Large intestine (tissue), 3 donors: Measurements from ENCODE around the gene XXYLT1. TPM values are rescaled to one million over a fixed set of nuclear protein-coding genes. Genes with fewer than 3 reads are reported as not detected.

Experiments
- DNase-seq, 2 donors: peaks; one replicate each; pipeline versions ENCODE4 v3.0.0 to v3.0.0-alpha.2; 2013
- H3K27ac ChIP-seq: one replicate; pipeline ENCODE4 v1.5.1; 2013; ENCODE audit warnings: low read length
- H3K27me3 ChIP-seq: 2 replicates; pipeline ENCODE4 v1.6.1; 2013; ENCODE audit warnings: low read length; ENCODE audit not compliant: control insufficient read depth, insufficient read depth
- H3K36me3 ChIP-seq: 2 replicates; pipeline ENCODE4 v1.6.1; 2013; ENCODE audit warnings: low read length; ENCODE audit not compliant: control insufficient read depth, insufficient read depth
- H3K4me1 ChIP-seq: one replicate; pipeline ENCODE4 v1.6.1; 2013; ENCODE audit warnings: low read length; ENCODE audit not compliant: control insufficient read depth, insufficient read depth
- H3K4me3 ChIP-seq: one replicate; pipeline ENCODE4 v1.5.1; 2013; ENCODE audit warnings: low read length
- H3K9me3 ChIP-seq: one replicate; pipeline ENCODE4 v1.6.1; 2013; ENCODE audit warnings: mild to moderate bottlenecking, low read depth, low read length, moderate library complexity; ENCODE audit not compliant: control insufficient read depth
- WGBS: methylation state at CpG from one replicate; pipeline ENCODE4 v1.1.5; 2013; ENCODE audit warnings: low lambda C conversion rate; ENCODE audit not compliant: insufficient coverage; 5-methylcytosine and 5-hydroxymethylcytosine counted together
- polyA plus RNA-seq: library from polyadenylated mRNA; unstranded; fragments of 120-200 nt; gene quantifications from one replicate; pipeline ENCODE4 v1.2.1, GENCODE V29; 2013

Gene XXYLT1
- polyA plus RNA-seq, 1 donor = 14.0 TPM

DNA sequence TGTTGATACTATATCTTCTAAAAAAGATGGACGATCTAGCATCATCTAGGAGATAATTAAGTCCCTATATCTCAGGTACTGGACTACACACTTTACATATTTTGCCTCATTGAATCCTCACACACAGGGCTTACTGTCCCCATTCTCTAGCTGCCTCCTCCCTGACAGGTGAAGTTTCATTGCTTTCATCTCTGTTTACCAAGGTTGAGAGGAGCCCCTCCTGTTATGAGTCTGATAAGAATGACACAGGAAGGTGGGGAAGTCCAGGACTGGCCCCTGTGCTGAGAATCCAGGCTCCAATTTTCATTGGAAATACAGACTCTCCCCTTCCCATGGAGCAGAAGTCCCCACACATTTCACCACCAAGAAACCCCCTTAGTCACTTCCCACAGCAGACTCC is 105.2 kb downstream of the XXYLT1 start:
- no peaks in the 10 kb centered on the region for H3K9me3 ChIP-seq
- H3K4me3 ChIP-seq = no peak overlapping the region
- no peak for DNase-seq
- peaks cover 7% of the 10 kb centered on the region for H3K4me1 ChIP-seq
- H3K27ac ChIP-seq = no peak overlapping the region
- WGBS = 0% methylated on average over 1 of the region's 1 CpG
- H3K36me3 ChIP-seq = no peaks in the 10 kb centered on the region
- H3K27me3 ChIP-seq = no peaks in the 10 kb centered on the region

DNA sequence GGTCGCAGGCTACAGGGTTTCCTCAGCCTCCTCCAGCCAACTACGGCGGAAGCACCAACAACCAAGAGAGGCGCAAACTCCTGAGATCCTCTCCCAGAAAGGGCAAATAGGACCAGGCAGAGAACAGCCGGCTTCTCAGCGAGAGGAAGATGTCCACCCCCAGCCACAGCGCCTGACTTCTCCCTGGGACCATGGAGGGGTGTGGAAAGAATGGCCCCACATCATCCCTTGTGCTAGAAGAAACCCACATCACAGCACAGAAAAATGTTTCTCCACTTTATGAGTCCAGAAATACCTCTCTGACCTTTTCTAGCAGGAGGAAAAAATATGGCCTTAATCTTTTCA is 105.7 kb downstream of the XXYLT1 start:
- Histone ChIP-seq H3K9me3 (no peaks in the 10 kb centered on the region), H3K4me1 (peaks cover 13% of the 10 kb centered on the region)

DNA sequence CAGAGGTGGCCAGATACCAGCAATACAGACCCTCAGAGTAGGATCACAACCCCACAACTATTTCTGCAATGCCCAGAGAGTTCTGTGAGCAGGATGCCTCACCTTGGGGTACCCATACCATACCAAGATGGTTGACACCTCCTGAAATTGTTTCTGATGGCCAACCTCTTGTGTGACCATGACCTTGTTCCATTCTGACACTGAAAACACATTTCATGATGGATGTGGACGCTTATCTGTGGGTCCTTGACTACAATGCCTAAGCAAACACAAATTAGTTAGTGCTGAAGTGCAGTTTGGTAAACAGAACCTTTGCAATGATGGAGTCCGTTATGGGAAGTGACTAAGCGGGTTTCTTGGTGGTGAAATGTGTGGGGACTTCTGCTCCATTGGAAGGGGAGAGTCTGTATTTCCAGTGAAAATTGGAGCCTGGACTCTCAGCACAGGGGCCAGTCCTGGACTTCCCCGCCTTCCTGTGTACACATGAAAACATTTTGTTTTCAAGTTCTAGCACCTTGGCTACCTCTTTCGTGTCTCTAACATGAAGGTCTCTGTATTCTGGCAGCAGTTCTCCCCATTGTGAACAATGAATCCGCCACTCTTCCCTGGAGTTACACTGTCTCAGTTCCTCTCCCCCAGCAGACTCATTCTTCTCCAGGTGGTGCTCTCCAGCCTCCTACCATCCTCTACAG is 106.2 kb downstream of the XXYLT1 start:
- Histone ChIP-seq H3K27me3 (no peaks in the 10 kb centered on the region), H3K4me3 (no peak overlapping the region), H3K36me3 (no peaks in the 10 kb centered on the region), H3K27ac (no peak overlapping the region), H3K9me3 (no peaks in the 10 kb centered on the region), H3K4me1 (peaks cover 18% of the 10 kb centered on the region)
- DNase-seq = no peak
- 50% methylated on average over 1 of the region's 6 CpGs for WGBS

More for the DNA sequence above, 105.7 kb downstream of the XXYLT1 start:
- Histone ChIP-seq H3K36me3 (no peaks in the 10 kb centered on the region), H3K4me3 (no peak overlapping the region), H3K27me3 (no peaks in the 10 kb centered on the region), H3K27ac (no peak overlapping the region)
- WGBS = no CpG with 5 or more reads among the region's 7 CpGs
- no peak for DNase-seq

DNA sequence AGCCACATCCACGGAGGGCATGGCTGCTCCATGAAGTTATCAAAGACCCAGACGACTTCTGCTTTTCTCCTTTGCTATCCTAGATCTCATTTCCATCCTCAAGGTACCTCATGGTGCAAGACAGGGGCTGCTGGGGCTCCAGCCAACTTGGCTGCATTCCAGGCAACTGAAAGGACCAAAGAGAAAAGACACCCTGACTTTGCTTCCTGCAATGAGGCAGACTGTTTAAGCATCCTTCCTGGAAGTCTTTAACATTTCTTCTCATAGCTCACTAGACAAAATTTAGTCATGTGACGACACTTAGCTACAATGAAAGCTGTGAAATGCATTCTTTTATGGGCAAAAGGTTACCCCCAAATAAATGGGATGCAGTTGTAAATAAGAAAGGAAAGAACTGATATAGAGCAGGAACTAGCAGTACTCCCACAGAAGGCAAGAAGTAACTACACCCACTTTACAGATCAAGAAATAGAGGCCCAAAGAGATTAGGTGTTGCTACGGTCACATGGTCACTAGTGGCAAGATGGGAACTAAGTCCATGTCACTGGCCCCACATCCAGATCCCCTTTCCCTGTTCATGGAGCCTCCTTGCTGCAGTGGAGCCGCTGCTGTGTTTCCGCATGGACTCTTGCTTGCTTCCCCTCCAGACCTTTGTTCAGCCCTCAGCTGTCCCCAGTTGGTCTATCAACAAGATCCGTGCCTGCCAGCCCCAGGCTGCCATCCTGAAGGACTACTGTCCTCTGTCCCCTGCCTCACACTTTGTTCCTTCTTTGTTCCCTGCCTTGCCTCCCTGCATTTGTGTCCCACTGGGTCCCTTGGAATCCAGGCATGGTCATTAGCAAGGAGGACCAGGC is 107.0 kb downstream of the XXYLT1 start:
- Histone ChIP-seq H3K27ac (no peak overlapping the region), H3K4me3 (no peak overlapping the region), H3K27me3 (no peaks in the 10 kb centered on the region), H3K4me1 (peaks cover 25% of the 10 kb centered on the region), H3K9me3 (no peaks in the 10 kb centered on the region), H3K36me3 (no peaks in the 10 kb centered on the region)
- no peak for DNase-seq
- 100% methylated on average over 1 of the region's 7 CpGs for whole genome bisulfite sequencing

DNA sequence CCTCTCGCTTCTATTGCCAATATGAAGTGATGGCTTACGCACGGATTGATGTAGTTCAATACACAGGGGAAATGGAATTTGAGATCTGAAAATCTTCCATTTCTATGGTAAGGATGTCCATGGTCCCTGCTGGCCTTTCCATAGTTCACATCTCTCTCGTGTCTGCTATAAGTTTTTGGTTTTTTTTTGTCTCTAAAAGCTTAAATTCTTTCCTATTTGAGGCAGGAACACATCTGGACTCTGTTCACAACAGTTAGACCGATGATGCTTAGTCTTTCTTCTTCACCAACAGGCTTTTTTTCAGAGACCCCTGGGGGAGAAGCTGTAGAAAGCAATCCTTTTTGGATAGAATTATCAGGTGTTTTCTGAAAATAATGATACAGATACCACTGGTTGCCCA is 108.1 kb downstream of the XXYLT1 start:
- Histone ChIP-seq H3K4me3 (no peak overlapping the region), H3K9me3 (no peaks in the 10 kb centered on the region), H3K4me1 (peaks cover 31% of the 10 kb centered on the region), H3K36me3 (no peaks in the 10 kb centered on the region), H3K27me3 (no peaks in the 10 kb centered on the region), H3K27ac (peak overlapping the region; percentile 11)
- WGBS = 100% methylated on average over 2 of the region's 5 CpGs
- no peak for DNase-seq

DNA sequence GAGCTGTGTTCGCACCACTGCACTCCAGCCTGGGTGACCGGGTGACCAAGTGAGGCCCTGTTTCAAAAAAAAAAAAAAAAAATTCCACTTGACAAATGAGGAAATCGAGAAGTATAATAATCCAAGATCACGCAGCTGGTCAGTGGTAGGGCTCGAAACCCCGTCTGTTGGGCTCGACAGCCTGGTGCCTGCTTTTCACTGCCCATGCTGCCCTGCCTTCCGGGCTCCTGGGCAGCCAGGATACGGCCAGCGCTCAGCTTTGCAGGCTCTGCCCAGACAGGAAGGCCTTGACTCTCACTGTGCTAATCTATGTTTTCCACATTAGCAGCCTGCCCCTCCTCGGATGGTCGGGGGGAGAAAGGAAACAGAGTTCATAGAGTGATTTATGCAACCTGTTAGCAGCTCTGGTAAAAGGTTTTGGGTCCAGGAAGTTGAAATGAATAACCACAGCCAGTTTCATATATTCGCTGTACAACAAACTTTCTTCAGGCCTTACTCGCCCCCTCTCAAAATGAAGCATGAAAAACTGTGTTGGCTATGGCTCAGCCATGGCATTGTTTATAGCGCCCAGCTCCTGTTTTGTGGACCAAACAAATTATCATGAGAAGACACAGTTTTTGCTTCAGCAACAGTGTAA is 108.8 kb downstream of the XXYLT1 start:
- peaks cover 33% of the 10 kb centered on the region for H3K4me1 ChIP-seq
- no peaks in the 10 kb centered on the region for H3K36me3 ChIP-seq
- peak in 1 of 2 donors; percentile 64 for DNase-seq
- H3K27me3 ChIP-seq = no peaks in the 10 kb centered on the region
- peak overlapping the region; percentile 11 for H3K27ac ChIP-seq
- H3K4me3 ChIP-seq = no peak overlapping the region
- WGBS = no CpG with 5 or more reads among the region's 15 CpGs
- no peaks in the 10 kb centered on the region for H3K9me3 ChIP-seq

DNA sequence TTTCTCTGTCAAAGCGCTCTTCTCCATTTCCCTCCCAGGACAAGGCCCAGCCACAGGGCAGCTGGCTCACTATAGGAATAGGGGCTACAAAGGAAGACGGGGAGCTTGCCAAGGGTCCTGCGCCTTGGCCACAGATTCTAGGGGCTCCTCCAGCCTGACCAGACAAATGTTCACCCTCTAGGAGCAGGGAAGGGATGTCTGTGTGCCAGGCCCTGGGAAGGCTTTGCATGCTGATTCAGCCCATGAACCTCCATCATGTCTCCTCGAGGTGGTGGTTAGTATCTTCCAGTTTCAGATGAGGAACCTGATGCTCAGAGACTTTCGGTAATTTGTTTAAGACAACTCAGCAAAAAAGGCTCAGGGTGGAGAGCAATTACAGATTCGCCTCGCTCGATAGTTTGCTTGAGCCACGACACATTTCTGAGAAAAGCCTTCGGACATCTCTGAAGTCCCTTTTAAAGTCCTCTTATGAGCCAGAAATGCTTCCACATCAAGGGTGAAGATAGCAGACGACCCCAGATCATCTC is 110.0 kb downstream of the XXYLT1 start:
- H3K9me3 ChIP-seq = no peaks in the 10 kb centered on the region
- no peak overlapping the region for H3K4me3 ChIP-seq
- no CpG with 5 or more reads among the region's 11 CpGs for WGBS
- H3K4me1 ChIP-seq = peaks cover 38% of the 10 kb centered on the region
- no peak for DNase-seq
- peak overlapping the region; percentile 63 for H3K27ac ChIP-seq
- no peaks in the 10 kb centered on the region for H3K27me3 ChIP-seq
- H3K36me3 ChIP-seq = no peaks in the 10 kb centered on the region

DNA sequence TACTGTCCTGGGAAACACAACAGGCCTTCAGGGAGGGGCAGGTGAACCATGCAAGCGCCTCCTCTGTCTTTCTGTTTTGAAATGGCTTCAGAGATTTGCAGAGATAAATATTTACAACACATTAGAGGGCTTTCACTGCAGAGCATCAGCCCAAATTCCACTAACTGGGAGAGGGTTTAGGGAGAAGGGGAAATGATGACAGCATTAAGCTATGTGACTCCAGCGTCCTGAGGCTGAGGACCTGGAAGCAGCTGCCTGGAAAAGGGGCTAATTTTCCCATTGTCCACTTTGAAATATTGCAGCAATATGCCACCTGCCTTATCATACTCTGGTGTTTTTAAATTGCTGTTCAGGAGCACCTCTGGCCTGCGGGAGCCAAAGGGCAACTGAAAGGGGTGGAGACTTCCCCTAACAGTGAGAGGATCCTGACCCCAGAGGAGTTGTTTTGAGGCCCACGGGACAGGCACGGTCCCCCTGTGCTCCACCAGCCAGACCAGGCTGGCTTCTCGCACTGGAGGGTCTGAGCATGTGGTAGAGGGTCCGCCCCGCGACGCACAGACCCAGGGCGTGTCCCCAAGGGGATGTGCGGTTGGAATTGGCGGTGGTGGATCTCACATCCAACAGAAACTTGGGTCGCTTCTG is 110.6 kb downstream of the XXYLT1 start:
- Histone ChIP-seq H3K27ac (peak overlapping the region; percentile 63), H3K36me3 (no peaks in the 10 kb centered on the region), H3K4me1 (peaks cover 44% of the 10 kb centered on the region), H3K4me3 (no peak overlapping the region), H3K9me3 (no peaks in the 10 kb centered on the region), H3K27me3 (no peaks in the 10 kb centered on the region)
- DNase-seq = peak in 1 of 2 donors; percentile 66
- no CpG with 5 or more reads among the region's 14 CpGs for WGBS

DNA sequence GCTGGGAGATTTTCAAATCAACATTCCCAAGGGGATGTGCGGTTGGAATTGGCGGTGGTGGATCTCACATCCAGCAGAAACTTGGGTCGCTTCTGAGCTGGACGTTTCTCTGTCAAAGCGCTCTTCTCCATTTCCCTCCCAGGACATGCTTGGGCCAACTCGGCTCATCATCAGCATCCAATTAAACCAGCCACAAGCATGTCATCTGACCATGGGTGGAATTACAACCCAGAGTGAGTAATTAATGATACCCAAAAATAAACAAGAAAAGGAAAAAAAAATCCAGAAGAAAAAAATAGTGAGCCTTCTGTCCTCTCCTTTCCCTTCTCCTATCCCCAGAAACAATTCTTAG is 111.2 kb downstream of the XXYLT1 start:
- no peak for DNase-seq
- Histone ChIP-seq H3K4me1 (peaks cover 49% of the 10 kb centered on the region), H3K36me3 (no peaks in the 10 kb centered on the region), H3K4me3 (no peak overlapping the region), H3K9me3 (no peaks in the 10 kb centered on the region), H3K27me3 (no peaks in the 10 kb centered on the region), H3K27ac (peak overlapping the region; percentile 63)
- no CpG with 5 or more reads among the region's 6 CpGs for WGBS
